ENCODE data around the gene STIP1.

STIP1 gene

GRCh38 chr11:64251753-64252002 lies 65.7 kb downstream of the STIP1 start:
- H3K27ac ChIP-seq, result peak overlapping the region; percentile 82
- TF ChIP-seq ZFX (IDR thresholded peaks at IDR 0.05; ENCODE audit: borderline replicate concordance) (no peak), CTCF (IDR thresholded peaks at IDR 0.05) (no peak)

GRCh38 chr11:64252003-64252872 lies 66.3 kb downstream of the STIP1 start:
- peak overlapping the region; percentile 82 for H3K27ac ChIP-seq
- no peak for TF ChIP-seq ZFX (IDR thresholded peaks at IDR 0.05; ENCODE audit: borderline replicate concordance)

DNA sequence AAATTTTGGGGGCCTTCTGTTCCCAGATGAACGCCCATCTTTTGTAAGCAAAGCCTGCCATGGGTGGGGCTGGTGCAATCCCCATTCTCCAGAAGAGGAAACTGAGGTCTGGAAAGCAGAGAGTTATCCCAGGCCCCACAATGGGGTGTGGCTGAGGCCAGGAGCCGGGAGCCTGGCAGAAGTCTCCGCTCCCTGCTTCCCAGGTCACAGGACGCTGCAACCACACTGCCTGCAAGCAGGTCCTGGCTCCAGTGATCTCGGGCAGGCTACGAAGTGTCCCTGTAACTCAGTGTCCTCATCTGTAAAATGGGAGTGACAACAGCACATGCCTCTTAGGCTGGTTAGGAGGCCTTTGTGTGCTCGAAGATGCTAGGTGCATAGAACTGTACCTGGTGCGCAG lies 67.1 kb downstream of the STIP1 start:
- H3K27ac ChIP-seq, result peak overlapping the region; percentile 82
- TF ChIP-seq CTCF (IDR thresholded peaks at IDR 0.05) (no peak), ZFX (IDR thresholded peaks at IDR 0.05; ENCODE audit: borderline replicate concordance) (no peak)

DNA sequence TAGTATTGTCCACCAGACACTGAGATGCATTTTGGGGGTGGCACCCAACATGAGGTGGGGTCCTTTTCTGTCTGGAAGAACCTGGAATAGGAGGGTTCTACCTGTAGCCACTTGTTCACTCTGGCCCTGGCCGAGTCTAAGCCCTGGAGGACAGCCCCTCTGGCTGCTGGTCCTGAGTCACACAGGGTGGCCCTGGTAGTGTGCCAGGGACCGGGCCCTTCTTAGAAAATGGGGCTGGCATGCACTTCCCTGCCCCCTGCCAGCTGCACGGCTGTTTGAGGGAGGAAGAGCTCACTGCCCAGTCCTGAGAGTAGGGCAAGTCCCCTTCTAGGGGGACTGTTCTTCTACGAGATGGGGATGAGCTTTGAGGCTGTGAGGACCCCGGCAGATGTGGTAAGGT lies 67.5 kb downstream of the STIP1 start:
- TF ChIP-seq ZFX (IDR thresholded peaks at IDR 0.05; ENCODE audit: borderline replicate concordance) (no peak), CTCF (IDR thresholded peaks at IDR 0.05) (no peak)
- peak overlapping the region; percentile 82 for H3K27ac ChIP-seq

Measured in 22Rv1 (cell line).